Natural killer cell (primary cell): ENCODE data around the gene VEZF1. TPM values are rescaled to one million over a fixed set of nuclear protein-coding genes. Genes with fewer than 3 reads are reported as not detected.

ENCODE experiments used
- ATAC-seq, 3 donors: fragments of 150-1000 bp in 2 of 3; fragments of 200-7000 bp in 1 of 3; cut with Tn5 transposase; 1 replicate in 1 of 3; 2 replicates in 2 of 3; pipeline ENCODE4 v1.10.0; 2021; ENCODE audit warnings: mild to moderate bottlenecking in 2 of 3, moderate library complexity in 2 of 3
- DNase-seq, 2 donors: peaks; one replicate each; pipeline versions ENCODE4 v3.0.0 to v3.0.0-alpha.2; 2013 to 2021; ENCODE audit warnings: mixed read lengths in 1 of 2
- H3K27ac ChIP-seq: one replicate; pipeline ENCODE4 v1.5.1; 2013; ENCODE audit warnings: mild to moderate bottlenecking, low read length
- H3K27me3 ChIP-seq: one replicate; pipeline ENCODE4 v1.6.1; 2013; ENCODE audit warnings: low read length; ENCODE audit not compliant: control insufficient read depth, insufficient read depth
- H3K36me3 ChIP-seq: one replicate; pipeline ENCODE4 v1.6.1; 2013; ENCODE audit warnings: low read length; ENCODE audit not compliant: control insufficient read depth, insufficient read depth
- H3K4me1 ChIP-seq: one replicate; pipeline ENCODE4 v1.6.1; 2013; ENCODE audit warnings: low read length; ENCODE audit not compliant: control insufficient read depth, insufficient read depth
- H3K4me3 ChIP-seq: one replicate; pipeline ENCODE4 v1.5.1; 2013; ENCODE audit warnings: low read length
- H3K9me3 ChIP-seq: one replicate; pipeline ENCODE4 v1.6.1; 2013; ENCODE audit warnings: low read length; ENCODE audit not compliant: control insufficient read depth, insufficient read depth
- H3K27ac Mint-ChIP-seq, 2 donors: one replicate each; pipeline ENCODE4 v1.8.0; 2022; ENCODE audit warnings: mild to moderate bottlenecking in 2 of 2, mixed read lengths in 2 of 2, moderate library complexity in 1 of 2
- H3K27me3 Mint-ChIP-seq, 2 donors: one replicate each; pipeline ENCODE4 v1.8.0; 2022; ENCODE audit warnings: low read depth in 2 of 2, mixed read lengths in 2 of 2
- H3K36me3 Mint-ChIP-seq: one replicate; pipeline ENCODE4 v1.8.0; 2022; ENCODE audit warnings: mixed read lengths
- H3K4me1 Mint-ChIP-seq, 2 donors: one replicate each; pipeline ENCODE4 v1.8.0; 2022; ENCODE audit warnings: mixed read lengths in 2 of 2
- H3K4me3 Mint-ChIP-seq: one replicate; pipeline ENCODE4 v1.8.0; 2022; ENCODE audit warnings: mild to moderate bottlenecking, moderate library complexity, mixed read lengths
- H3K9me3 Mint-ChIP-seq, 2 donors: one replicate each; pipeline ENCODE4 v1.8.0; 2022; ENCODE audit warnings: mixed read lengths in 2 of 2
- WGBS: methylation state at CpG from one replicate; pipeline ENCODE4 v1.1.7; 2013; ENCODE audit warnings: missing lambda C conversion rate; ENCODE audit not compliant: insufficient coverage; 5-methylcytosine and 5-hydroxymethylcytosine counted together
- intact Hi-C: fragments of 100-400 bp; cut with micrococcal nuclease; formaldehyde crosslinking; loops from one replicate; pipeline ENCODE4 v1.14.2; 2022
- total RNA-seq, 4 donors: library from RNA; stranded (reverse); fragments of 120-200 nt in 1 of 4; gene quantifications; one replicate each; pipeline versions ENCODE4 v1.2.3 to v1.2.4, GENCODE V29; 2013 to 2022
- TF ChIP-seq, protein P1 (sequence below): fragments of 200-600 bp; IDR thresholded peaks from one replicate; pipeline ENCODE4 v1.8.0; 2022; ENCODE audit warnings: antibody characterized with exemption

Gene VEZF1
- total RNA-seq, 3 donors from 2014 or later (not counting 1 experiment from before 2014, with no cell fraction given), result 49.8 to 64.6 (median 63.4) TPM

DNA sequence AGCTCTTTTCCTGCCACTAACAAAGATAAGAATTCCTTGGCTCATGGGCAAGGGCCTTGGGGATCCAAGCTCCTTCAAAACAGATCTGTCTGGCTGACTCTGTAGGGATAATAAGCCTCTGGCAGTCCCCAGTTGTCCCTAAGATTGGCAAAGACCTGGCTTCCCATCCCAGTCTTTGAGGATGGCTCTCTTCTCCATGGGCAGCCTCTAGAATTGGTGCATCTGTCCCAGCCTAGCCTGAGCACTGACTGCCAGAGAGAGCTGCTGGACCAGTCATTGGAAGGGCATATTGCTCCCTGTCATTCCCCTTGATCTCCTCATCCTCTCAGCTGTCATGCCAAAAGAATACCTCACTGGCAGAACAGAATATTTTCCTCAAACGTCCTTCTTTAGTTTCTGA, 19.6 kb downstream of the VEZF1 start:
- Histone ChIP-seq H3K27me3 (no peaks in the 10 kb centered on the region), H3K4me3 (no peak overlapping the region), H3K9me3 (no peaks in the 10 kb centered on the region), H3K36me3 (peaks cover 11% of the 10 kb centered on the region), H3K4me1 (no peaks in the 10 kb centered on the region), H3K27ac (no peak overlapping the region)
- no peaks in the 10 kb centered on the region for H3K9me3 Mint-ChIP-seq
- H3K36me3 Mint-ChIP-seq, result no peaks in the 10 kb centered on the region
- no peak for DNase-seq
- ATAC-seq, result no peak
- WGBS, result 80% methylated on average over 1 of the region's 1 CpG
- H3K4me3 Mint-ChIP-seq, result no peak overlapping the region
- H3K4me1 Mint-ChIP-seq, result no peaks in the 10 kb centered on the region
- TF ChIP-seq, protein P1, sequence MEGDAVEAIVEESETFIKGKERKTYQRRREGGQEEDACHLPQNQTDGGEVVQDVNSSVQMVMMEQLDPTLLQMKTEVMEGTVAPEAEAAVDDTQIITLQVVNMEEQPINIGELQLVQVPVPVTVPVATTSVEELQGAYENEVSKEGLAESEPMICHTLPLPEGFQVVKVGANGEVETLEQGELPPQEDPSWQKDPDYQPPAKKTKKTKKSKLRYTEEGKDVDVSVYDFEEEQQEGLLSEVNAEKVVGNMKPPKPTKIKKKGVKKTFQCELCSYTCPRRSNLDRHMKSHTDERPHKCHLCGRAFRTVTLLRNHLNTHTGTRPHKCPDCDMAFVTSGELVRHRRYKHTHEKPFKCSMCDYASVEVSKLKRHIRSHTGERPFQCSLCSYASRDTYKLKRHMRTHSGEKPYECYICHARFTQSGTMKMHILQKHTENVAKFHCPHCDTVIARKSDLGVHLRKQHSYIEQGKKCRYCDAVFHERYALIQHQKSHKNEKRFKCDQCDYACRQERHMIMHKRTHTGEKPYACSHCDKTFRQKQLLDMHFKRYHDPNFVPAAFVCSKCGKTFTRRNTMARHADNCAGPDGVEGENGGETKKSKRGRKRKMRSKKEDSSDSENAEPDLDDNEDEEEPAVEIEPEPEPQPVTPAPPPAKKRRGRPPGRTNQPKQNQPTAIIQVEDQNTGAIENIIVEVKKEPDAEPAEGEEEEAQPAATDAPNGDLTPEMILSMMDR, result no peak
- peaks cover 0 to 8% of the 10 kb centered on the region in 2 donors for H3K27me3 Mint-ChIP-seq
- H3K27ac Mint-ChIP-seq, result no peak overlapping the region
- intact Hi-C loops, result no loop called here

GRCh38 chr17:57966875-57967274, 21.2 kb downstream of the VEZF1 start:
- Mint-ChIP-seq H3K4me1 (no peaks in the 10 kb centered on the region), H3K36me3 (no peaks in the 10 kb centered on the region), H3K9me3 (no peaks in the 10 kb centered on the region), H3K27me3 (peaks cover 6 to 8% of the 10 kb centered on the region in 2 donors), H3K27ac (no peak overlapping the region), H3K4me3 (no peak overlapping the region)
- Histone ChIP-seq H3K4me1 (no peaks in the 10 kb centered on the region), H3K36me3 (peaks cover 2% of the 10 kb centered on the region), H3K27me3 (no peaks in the 10 kb centered on the region), H3K27ac (no peak overlapping the region), H3K4me3 (no peak overlapping the region), H3K9me3 (no peaks in the 10 kb centered on the region)
- ATAC-seq, result no peak
- 96% methylated on average over 5 of the region's 5 CpGs for WGBS
- TF ChIP-seq, protein P1, result no peak
- intact Hi-C loops, result no loop called here
- DNase-seq, result no peak

DNA sequence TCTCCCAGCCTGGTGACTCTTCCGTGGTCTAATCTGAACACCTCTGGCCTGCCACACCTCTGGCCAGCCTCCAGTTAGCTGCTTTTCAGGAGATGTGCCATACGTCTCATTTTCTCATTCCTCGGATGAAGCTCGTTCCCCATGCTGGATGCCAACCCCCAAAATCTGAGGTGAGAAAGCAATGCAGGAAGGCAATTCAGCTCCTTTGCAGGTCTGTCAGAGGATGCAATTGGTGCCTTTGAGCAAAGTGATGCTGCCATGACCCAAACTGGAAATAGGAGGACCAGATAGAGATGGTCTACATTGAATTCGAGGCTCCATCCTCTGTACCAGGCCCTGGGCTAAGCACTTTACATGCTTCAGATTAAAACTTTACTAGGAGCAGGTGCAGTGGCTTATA, 21.8 kb downstream of the VEZF1 start:
- Histone ChIP-seq H3K4me1 (no peaks in the 10 kb centered on the region), H3K27ac (no peak overlapping the region), H3K9me3 (no peaks in the 10 kb centered on the region), H3K27me3 (no peaks in the 10 kb centered on the region), H3K4me3 (no peak overlapping the region), H3K36me3 (no peaks in the 10 kb centered on the region)
- no peaks in the 10 kb centered on the region for H3K4me1 Mint-ChIP-seq
- TF ChIP-seq, protein P1, result no peak
- H3K9me3 Mint-ChIP-seq, result no peaks in the 10 kb centered on the region
- DNase-seq (no peak), ATAC-seq (no peak)
- H3K4me3 Mint-ChIP-seq, result no peak overlapping the region
- H3K27me3 Mint-ChIP-seq, result peaks cover 6 to 8% of the 10 kb centered on the region in 2 donors
- intact Hi-C loops, result no loop called here
- 91% methylated on average over 5 of the region's 5 CpGs for WGBS
- H3K36me3 Mint-ChIP-seq, result no peaks in the 10 kb centered on the region
- no peak overlapping the region for H3K27ac Mint-ChIP-seq

DNA sequence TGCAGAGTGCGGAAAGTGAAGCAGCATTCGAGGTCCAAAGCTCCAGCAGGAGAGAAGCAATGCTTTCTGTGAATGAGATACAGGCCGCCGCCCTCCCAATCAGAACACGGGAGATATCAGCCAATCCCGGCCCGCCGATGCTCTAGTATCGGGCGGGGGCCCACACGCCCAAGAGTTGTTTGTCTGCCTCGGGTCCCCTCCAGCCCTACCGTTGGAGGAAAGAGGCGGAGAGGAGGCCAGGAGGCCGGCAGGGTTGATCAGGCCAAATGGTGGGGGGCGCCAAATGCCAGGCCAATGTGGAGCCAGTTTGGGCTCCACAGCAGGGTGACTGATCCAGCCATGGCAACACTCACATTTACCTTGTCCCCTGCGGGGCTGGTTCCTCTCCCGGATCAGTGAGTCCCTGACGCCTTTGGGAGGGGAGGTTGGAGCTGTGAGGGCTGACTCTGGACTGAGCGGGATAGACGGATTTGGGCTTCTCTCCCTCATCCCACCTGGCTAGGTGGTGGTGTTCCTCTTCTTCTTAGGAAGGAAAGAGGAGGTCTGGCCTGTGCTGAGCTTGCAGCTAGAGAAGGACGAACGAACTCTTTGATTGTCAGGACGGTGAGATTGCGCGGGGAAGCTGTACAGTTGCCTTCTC, 22.4 kb downstream of the VEZF1 start:
- Histone ChIP-seq H3K36me3 (no peaks in the 10 kb centered on the region), H3K27me3 (no peaks in the 10 kb centered on the region), H3K9me3 (no peaks in the 10 kb centered on the region), H3K27ac (no peak overlapping the region), H3K4me1 (no peaks in the 10 kb centered on the region), H3K4me3 (no peak overlapping the region)
- ATAC-seq (no peak), DNase-seq (no peak)
- H3K27me3 Mint-ChIP-seq, result peaks cover 6 to 14% of the 10 kb centered on the region in 2 donors
- no peak overlapping the region for H3K27ac Mint-ChIP-seq
- TF ChIP-seq, protein P1, result no peak
- H3K4me1 Mint-ChIP-seq, result no peaks in the 10 kb centered on the region
- WGBS, result 91% methylated on average over 23 of the region's 26 CpGs
- no peaks in the 10 kb centered on the region for H3K36me3 Mint-ChIP-seq
- H3K4me3 Mint-ChIP-seq, result no peak overlapping the region
- H3K9me3 Mint-ChIP-seq, result no peaks in the 10 kb centered on the region
- intact Hi-C loops, result no loop called here
